ENCODE data around the gene EPHB2.
A peak's percentile ranks its signal among the peaks of the same experiment; 100 is the strongest.

The EPHB2 gene

GRCh38 chr1:22722901-22723550, 12.4 kb downstream of the EPHB2 start:
- no peak for DNase-seq

- DNase-seq: no peak
Measured at GRCh38 chr1:22727873-22728272, 17.2 kb downstream of the EPHB2 start.

- no peak for DNase-seq
Measured at GRCh38 chr1:22728751-22729399, 18.2 kb downstream of the EPHB2 start.

- no peak for DNase-seq
Measured at GRCh38 chr1:22729400-22729773, 18.7 kb downstream of the EPHB2 start.

GRCh38 chr1:22729912-22730311, 19.3 kb downstream of the EPHB2 start:
- DNase-seq: no peak

- DNase-seq: no peak
Measured at GRCh38 chr1:22731924-22732720, 21.5 kb downstream of the EPHB2 start.

GRCh38 chr1:22733643-22734042, 23.0 kb downstream of the EPHB2 start:
- no peak for DNase-seq

- DNase-seq: no peak
Measured at GRCh38 chr1:22736501-22737080, 26.0 kb downstream of the EPHB2 start.

GRCh38 chr1:22737374-22738068, 26.9 kb downstream of the EPHB2 start:
- no peak for DNase-seq

GRCh38 chr1:22738069-22738435, 27.4 kb downstream of the EPHB2 start:
- no peak for DNase-seq

GRCh38 chr1:22738522-22738921, 27.9 kb downstream of the EPHB2 start:
- no peak for DNase-seq

GRCh38 chr1:22739648-22740385, 29.2 kb downstream of the EPHB2 start:
- peak; percentile 93 for DNase-seq

GRCh38 chr1:22741118-22741517, 30.5 kb downstream of the EPHB2 start:
- DNase-seq: no peak

- DNase-seq: peak; percentile 57
Measured at GRCh38 chr1:22745669-22746585, 35.3 kb downstream of the EPHB2 start.

GRCh38 chr1:22747021-22747734, 36.5 kb downstream of the EPHB2 start:
- DNase-seq: peak; percentile 83

GRCh38 chr1:22747735-22748073, 37.1 kb downstream of the EPHB2 start:
- no peak for DNase-seq

GRCh38 chr1:22749503-22749902, 38.9 kb downstream of the EPHB2 start:
- DNase-seq: no peak

- DNase-seq: peak; percentile 91
Measured at GRCh38 chr1:22749919-22750684, 39.5 kb downstream of the EPHB2 start.

- DNase-seq: no peak
Measured at GRCh38 chr1:22750685-22751051, 40.0 kb downstream of the EPHB2 start.

GRCh38 chr1:22751124-22751531, 40.5 kb downstream of the EPHB2 start:
- no peak for DNase-seq

Measured in fibroblast of skin of scalp (primary cell).